Prostate gland (tissue), 2 donors: Measurements from ENCODE around the gene EHMT1. TPM values are rescaled to one million over a fixed set of nuclear protein-coding genes. Genes with fewer than 3 reads are reported as not detected.
A peak's percentile ranks its signal among the peaks of the same experiment; 100 is the strongest.

Experiments used
- DNase-seq: peaks from one replicate; pipeline ENCODE4 v3.0.0-alpha.2; 2019; ENCODE audit warnings: low spot score
- H3K27ac ChIP-seq, 2 donors: fragments of 200-600 bp; sonication (generic); 2 replicates each; pipeline ENCODE4 v1.5.1; 2017 to 2019
- H3K27me3 ChIP-seq: fragments of 200-600 bp; sonication (generic); replicated peaks from 2 replicates; pipeline ENCODE4 v1.5.1; 2019; ENCODE audit not compliant: insufficient read depth
- H3K36me3 ChIP-seq, 2 donors: fragments of 200-600 bp; sonication (generic); 1 replicate in 1 of 2; 2 replicates in 1 of 2; pipeline versions ENCODE4 v1.5.1 to v1.8.1; 2017 to 2019
- H3K4me1 ChIP-seq: fragments of 200-600 bp; sonication (generic); replicated peaks from 2 replicates; pipeline ENCODE4 v1.5.1; 2019
- H3K4me3 ChIP-seq, 2 donors: fragments of 200-600 bp; sonication (generic); 2 replicates each; pipeline ENCODE4 v1.5.1; 2017 to 2019
- H3K9me3 ChIP-seq: fragments of 200-600 bp; sonication (generic); 2 replicates; pipeline ENCODE4 v1.5.1; 2017
- CTCF ChIP-seq, 4 experiments: fragments of 200-600 bp in 2 of 4; fragments of 450-650 bp in 2 of 4; sonication (generic) in 2 of 4; IDR thresholded peaks; 1 replicate in 3 of 4; 2 replicates in 1 of 4; pipeline ENCODE4 v1.5.1; 2016 to 2019; ENCODE audit warnings: antibody characterized with exemption in 4 of 4, mild to moderate bottlenecking in 2 of 4, moderate library complexity in 2 of 4
- POLR2A ChIP-seq: fragments of 450-650 bp; IDR thresholded peaks from one replicate; pipeline ENCODE4 v1.6.1; 2016; ENCODE audit warnings: antibody characterized with exemption, mild to moderate bottlenecking
- POLR2AphosphoS5 ChIP-seq: sonication (generic); formaldehyde crosslinking; IDR thresholded peaks from one replicate; pipeline ENCODE4 v1.6.1; 2017; ENCODE audit warnings: antibody characterized with exemption
- WGBS: methylation state at CpG from one replicate; pipeline ENCODE4 v1.1.5; 2018; 5-methylcytosine and 5-hydroxymethylcytosine counted together
- intact Hi-C: fragments of 100-400 bp; cut with DNase I; formaldehyde crosslinking; loops from one replicate; pipeline ENCODE4 v1.14.2; 2022
- total RNA-seq, 2 donors: library from RNA; depleted of rRNA; stranded (reverse); fragments of >200 nt; gene quantifications; one replicate each; pipeline ENCODE4 v1.1.0, GENCODE V29; 2016

Gene EHMT1
- total RNA-seq, 2 donors from 2014 or later, result 81.3 to 149 TPM

DNA sequence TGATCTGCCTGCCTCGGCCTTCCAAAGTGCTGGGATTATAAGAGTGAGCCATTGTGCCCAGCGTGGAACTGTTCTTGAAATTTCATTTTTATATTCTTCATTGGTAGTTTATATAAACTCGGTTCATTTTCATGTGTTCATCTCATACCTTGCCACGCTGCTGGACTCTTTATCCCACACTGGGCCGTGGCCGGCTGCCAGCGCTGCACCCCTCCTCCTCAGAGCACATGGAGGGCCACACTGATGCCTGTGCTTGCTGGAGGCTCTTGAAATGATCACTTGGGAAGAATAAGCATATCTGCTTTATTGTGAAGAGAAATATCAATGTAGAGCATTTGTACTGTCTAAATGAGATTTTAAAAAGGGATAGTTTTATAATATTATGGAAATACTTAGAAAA, 69.5 kb downstream of the EHMT1 start:
- TF ChIP-seq POLR2A (no peak), POLR2AphosphoS5 (no peak), CTCF (IDR thresholded peaks at IDR 0.05) (no peak)
- no peak overlapping the region for H3K4me3 ChIP-seq
- H3K36me3 ChIP-seq, result no peaks in the 10 kb centered on the region
- intact Hi-C loops, result no loop called here
- no peak for DNase-seq
- H3K27ac ChIP-seq, result no peak overlapping the region
- H3K4me1 ChIP-seq, result peaks cover 3% of the 10 kb centered on the region
- 90% methylated on average over 7 of the region's 7 CpGs for WGBS
- H3K9me3 ChIP-seq, result no peaks in the 10 kb centered on the region
- H3K27me3 ChIP-seq, result no peaks in the 10 kb centered on the region

- peaks cover 3% of the 10 kb centered on the region for H3K4me1 ChIP-seq
- WGBS, result 80% methylated on average over 8 of the region's 8 CpGs
- H3K4me3 ChIP-seq, result no peak overlapping the region
- H3K36me3 ChIP-seq, result no peaks in the 10 kb centered on the region
- no peaks in the 10 kb centered on the region for H3K27me3 ChIP-seq
- no peak for TF ChIP-seq POLR2AphosphoS5
- no peak for TF ChIP-seq POLR2A
- TF ChIP-seq CTCF (IDR thresholded peaks at IDR 0.05), result no peak
- no peak overlapping the region for H3K27ac ChIP-seq
- no peak for DNase-seq
- intact Hi-C loops, result no loop called here
- H3K9me3 ChIP-seq, result no peaks in the 10 kb centered on the region
Measured at GRCh38 chr9:137688725-137689124, 69.9 kb downstream of the EHMT1 start.

- intact Hi-C loops, result no loop called here
- TF ChIP-seq POLR2A (no peak), CTCF (IDR thresholded peaks at IDR 0.05) (peak in 1 of 4 experiments; percentile 7), POLR2AphosphoS5 (peak; percentile 92)
- 49% methylated on average over 16 of the region's 16 CpGs for WGBS
Measured at GRCh38 chr9:137689745-137690529, 71.1 kb downstream of the EHMT1 start.

DNA sequence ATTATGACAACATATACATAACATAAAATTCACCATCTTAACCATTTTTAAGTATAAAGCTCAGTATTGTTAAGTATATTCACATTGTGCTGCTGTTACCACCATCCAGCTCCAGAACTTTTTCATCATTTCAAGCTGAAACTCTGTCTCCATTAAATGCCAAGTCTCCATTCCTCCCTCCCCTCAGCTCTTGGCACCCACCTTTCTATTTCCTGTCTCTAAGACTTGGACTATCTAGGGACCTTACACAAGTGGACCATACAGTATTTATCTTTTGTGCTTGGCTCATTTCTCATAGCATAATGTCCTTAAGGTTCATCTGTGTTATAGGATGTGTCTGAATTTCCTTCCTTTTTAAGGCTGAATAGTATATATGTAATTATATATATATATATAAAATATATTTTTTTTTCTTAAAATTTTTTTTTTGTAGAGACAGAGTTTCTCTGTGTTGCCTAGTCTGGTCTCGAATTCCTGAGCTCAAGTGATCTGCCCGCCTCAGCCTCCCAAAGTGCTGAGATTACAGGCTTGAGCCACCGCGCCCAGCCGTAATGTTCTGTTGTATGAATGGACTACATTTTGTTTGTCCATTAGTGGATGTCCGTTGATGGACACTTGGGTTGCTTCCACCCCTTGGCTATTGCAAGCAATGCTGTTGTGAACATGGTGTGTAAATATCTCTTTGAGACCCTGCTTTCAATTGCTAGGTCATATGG, 72.3 kb downstream of the EHMT1 start:
- DNase-seq, result no peak
- H3K27me3 ChIP-seq, result no peaks in the 10 kb centered on the region
- H3K27ac ChIP-seq, result no peak overlapping the region
- TF ChIP-seq POLR2AphosphoS5 (no peak), CTCF (IDR thresholded peaks at IDR 0.05) (no peak), POLR2A (no peak)
- no peaks in the 10 kb centered on the region for H3K9me3 ChIP-seq
- intact Hi-C loops, result no loop called here
- H3K4me3 ChIP-seq, result no peak overlapping the region
- WGBS, result 95% methylated on average over 6 of the region's 6 CpGs
- no peaks in the 10 kb centered on the region for H3K36me3 ChIP-seq
- H3K4me1 ChIP-seq, result peaks cover 11% of the 10 kb centered on the region

More at GRCh38 chr9:137689745-137690529, 71.1 kb downstream of the EHMT1 start:
- Histone ChIP-seq H3K27ac (peak overlapping the region in 1 of 2 donors; percentile 44), H3K4me3 (no peak overlapping the region), H3K36me3 (no peaks in the 10 kb centered on the region), H3K9me3 (no peaks in the 10 kb centered on the region), H3K4me1 (peaks cover 9% of the 10 kb centered on the region), H3K27me3 (no peaks in the 10 kb centered on the region)
- DNase-seq, result peak; percentile 40
